Measurements from ENCODE around the gene OTOP2. TPM values are rescaled to one million over a fixed set of nuclear protein-coding genes. Genes with fewer than 3 reads are reported as not detected.

OTOP2 gene
- total and polyA plus RNA-seq, 2 of the 8 experiments (the other 6 are each of a cell fraction or from before 2014, with no cell fraction given), result 0.23 TPM; not detected in 1

- Histone ChIP-seq H3K4me2 (ENCODE audit: insufficient read depth in 1 of 2, low read depth in 2 of 2, low read length in 2 of 2) (no peak overlapping the region; a peak in 1 of 4 replicates), H2BK15ac (ENCODE audit: low read length) (no peak overlapping the region), H2AFZ (ENCODE audit: low read length) (no peak overlapping the region), H3K56ac (replicated peaks; ENCODE audit: insufficient read length, low read depth, low read length) (peak overlapping the region; percentile 4), H3K79me2 (ENCODE audit: control insufficient read depth in 1 of 2, insufficient read depth in 2 of 2, low read length in 2 of 2) (no peaks in the 10 kb centered on the region), H3K36me3 (ENCODE audit: control insufficient read depth in 2 of 4, insufficient read depth in 4 of 4, low read length in 3 of 4) (no peaks in the 10 kb centered on the region), H4K91ac (replicated peaks; ENCODE audit: insufficient read length, low read length) (no peak overlapping the region), H3K23ac (ENCODE audit: insufficient read length) (no peak overlapping the region), H3K79me1 (ENCODE audit: low read depth, low read length) (no peaks in the 10 kb centered on the region), H3K4me1 (replicated peaks in 1 of 4; ENCODE audit: control insufficient read depth in 3 of 4, insufficient read depth in 4 of 4, low read length in 3 of 4) (peaks cover 0 to 6% (median 3%) of the 10 kb centered on the region in 4 experiments; a peak in 3 of 7 replicates), H4K8ac (ENCODE audit: extremely low read depth, insufficient read depth, low read length) (no peak overlapping the region), H4K5ac (ENCODE audit: insufficient read length, low read depth, low read length) (no peak overlapping the region), H3K4ac (replicated peaks; ENCODE audit: insufficient read length, low read depth, low read length) (no peak overlapping the region), H3K18ac (ENCODE audit: extremely low read depth, low read length) (no peak overlapping the region), H3K9me3 (ENCODE audit: insufficient read depth in 2 of 2, low read depth in 1 of 2, low read length in 1 of 2) (no peaks in the 10 kb centered on the region), H3K14ac (ENCODE audit: insufficient read length) (no peak overlapping the region), H3K23me2 (ENCODE audit: low read depth, low read length) (peaks cover 3% of the 10 kb centered on the region; the same call in 1 of the 2 replicates), H2BK12ac (ENCODE audit: low read depth, low read length) (no peak overlapping the region), H4K20me1 (replicated peaks in 1 of 2; ENCODE audit: control insufficient read depth in 1 of 2, insufficient read depth in 2 of 2, low read length in 2 of 2) (peaks cover 2 to 9% of the 10 kb centered on the region in 2 experiments), H3K27ac (ENCODE audit: low read depth, low read length) (no peak overlapping the region), H2BK20ac (ENCODE audit: low read length) (no peak overlapping the region), H3K9ac (replicated peaks in 1 of 4; ENCODE audit: extremely low read depth in 1 of 4, low read depth in 3 of 4, low read length in 3 of 4) (no peak overlapping the region), H2BK5ac (ENCODE audit: low read depth, low read length) (no peak overlapping the region), H3K27me3 (replicated peaks in 1 of 4; ENCODE audit: control insufficient read depth in 3 of 4, extremely low read depth in 1 of 4, insufficient read depth in 3 of 4, low read length in 3 of 4) (peaks cover 22 to 59% (median 49%) of the 10 kb centered on the region in 4 experiments), H2AK5ac (ENCODE audit: low read depth, low read length) (no peak overlapping the region), H2BK120ac (replicated peaks; ENCODE audit: low read depth, low read length) (no peak overlapping the region), H3K4me3 (ENCODE audit: extremely low read depth in 1 of 4, insufficient read depth in 2 of 4, low read depth in 3 of 4, low read length in 4 of 4) (no peak overlapping the region)
- ChIA-PET POLR2A (ENCODE audit: partially characterized antibody) (interaction anchor here (0.6 kb wide), 1 partner anchor 82 kb away, joined by 3 read pairs; no protein-coding TSS in a partner anchor), CTCF (ENCODE audit: partially characterized antibody) (interaction anchor here (0.6 to 49.9 kb wide), 7 partner anchors 14 to 167 kb away, joined by 3 to 1072 read pairs (median 3); partner anchors contain the start of gene USH1G)
- FAIRE-seq (peak; percentile 48), DNase-seq (ENCODE audit: low read depth in 1 of 2, low spot score in 2 of 2) (no peak)
- WGBS, 2 experiments (ENCODE audit: extremely low coverage in 1 of 2, insufficient coverage in 1 of 2, insufficient read length in 1 of 2, insufficient replicate concordance in 2 of 2, low coverage in 1 of 2, low lambda C conversion rate in 2 of 2, missing lambda C conversion rate in 1 of 2), result 66% methylated on average over 10 of the region's 11 CpGs; no CpG with 5 or more reads in 1 of the 2 experiments
- TF ChIP-seq RFX5 (IDR thresholded peaks at IDR 0.05; ENCODE audit: borderline replicate concordance, low read depth, low read length) (no peak), BRCA1 (IDR thresholded peaks at IDR 0.05; ENCODE audit: low read depth, low read length) (no peak)
Measured at GRCh38 chr17:74937064-74938051, 13.3 kb downstream of the OTOP2 start.
